Activated CD4-positive, alpha-beta T cell treated with anti-CD3 and anti-CD28 coated beads, Interleukin-2, Interleukin-6, amounts not matched to agents 100 ng/mL and 50 ng/mL, durations not matched to agents 16 hours and 8 hours (primary cell): ENCODE results near the gene RIPOR3.
A peak's percentile ranks its signal among the peaks of the same experiment; 100 is the strongest.
"Not testable (repeated sequence)": the region's sequence is repeated elsewhere in the genome, so short reads cannot be mapped to it uniquely, and the experiment has no call there.

ENCODE experiments used
- DNase-seq: peaks from one replicate; pipeline ENCODE4 v3.0.0-alpha.2; 2020

Gene RIPOR3

DNA sequence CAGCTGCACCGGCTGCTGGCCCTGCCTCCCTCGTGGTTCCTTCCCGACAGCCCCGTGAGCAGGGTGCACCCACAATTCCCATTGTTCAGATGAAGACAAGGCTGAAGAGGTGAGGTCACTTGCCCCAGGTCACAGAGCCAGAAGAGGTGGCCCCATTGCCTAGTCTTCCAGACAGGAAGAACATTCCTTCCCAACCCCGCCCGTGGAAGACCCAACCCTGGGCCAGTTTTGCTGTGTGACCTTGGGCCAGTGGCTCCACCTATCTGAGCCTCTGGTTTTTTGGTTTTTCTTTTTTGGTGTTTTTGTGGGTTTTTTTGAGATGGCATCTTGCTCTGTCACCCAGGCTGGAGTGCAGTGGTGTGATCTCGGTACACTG, 61.7 kb downstream of the RIPOR3 start:
- no peak for DNase-seq

DNA sequence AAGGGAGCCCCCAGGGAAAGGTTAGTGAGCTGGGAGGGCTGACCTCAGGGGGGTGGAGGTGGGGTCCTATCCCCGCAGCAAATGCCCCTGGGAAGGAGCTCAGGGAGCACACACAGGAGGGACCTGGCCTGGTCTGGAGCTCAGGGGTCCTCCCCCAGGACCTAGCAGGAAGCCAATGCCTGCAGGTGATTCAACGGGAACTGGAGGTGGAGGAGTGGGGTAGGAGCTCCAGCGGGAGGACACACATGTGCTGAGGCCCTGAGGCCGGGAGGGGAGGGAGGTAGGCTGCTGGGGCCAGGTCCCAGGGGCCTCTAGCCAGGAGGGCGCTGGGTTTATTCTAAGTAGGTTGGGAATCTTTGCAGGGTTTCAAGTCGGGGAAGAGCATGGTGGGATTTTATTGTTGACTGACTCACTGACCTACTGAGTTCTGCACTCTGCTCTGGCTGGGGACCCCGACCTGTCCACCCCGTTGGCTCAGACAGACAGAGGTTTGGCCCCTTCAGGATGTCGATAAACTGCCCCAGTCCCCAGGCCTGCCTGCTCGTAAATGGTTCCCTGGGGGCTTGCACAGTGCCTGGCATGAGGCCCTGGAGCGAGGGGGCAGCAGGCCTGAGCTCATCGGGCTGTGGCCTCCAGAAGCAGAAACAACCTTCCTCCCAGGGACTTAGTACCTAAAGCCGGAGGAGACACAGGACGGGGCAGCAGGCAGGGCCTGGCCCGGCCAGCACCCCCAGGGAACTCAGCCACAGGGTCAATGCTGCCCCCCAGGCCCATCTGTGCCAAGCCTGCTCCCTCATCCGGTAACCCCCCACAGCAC, 62.3 kb downstream of the RIPOR3 start:
- no peak for DNase-seq

- no peak for DNase-seq
These were observed 63.0 kb downstream of the RIPOR3 start for GRCh38 chr20:50628332-50628731.

- no peak for DNase-seq
These were observed 63.6 kb downstream of the RIPOR3 start for GRCh38 chr20:50627747-50628146.

DNA sequence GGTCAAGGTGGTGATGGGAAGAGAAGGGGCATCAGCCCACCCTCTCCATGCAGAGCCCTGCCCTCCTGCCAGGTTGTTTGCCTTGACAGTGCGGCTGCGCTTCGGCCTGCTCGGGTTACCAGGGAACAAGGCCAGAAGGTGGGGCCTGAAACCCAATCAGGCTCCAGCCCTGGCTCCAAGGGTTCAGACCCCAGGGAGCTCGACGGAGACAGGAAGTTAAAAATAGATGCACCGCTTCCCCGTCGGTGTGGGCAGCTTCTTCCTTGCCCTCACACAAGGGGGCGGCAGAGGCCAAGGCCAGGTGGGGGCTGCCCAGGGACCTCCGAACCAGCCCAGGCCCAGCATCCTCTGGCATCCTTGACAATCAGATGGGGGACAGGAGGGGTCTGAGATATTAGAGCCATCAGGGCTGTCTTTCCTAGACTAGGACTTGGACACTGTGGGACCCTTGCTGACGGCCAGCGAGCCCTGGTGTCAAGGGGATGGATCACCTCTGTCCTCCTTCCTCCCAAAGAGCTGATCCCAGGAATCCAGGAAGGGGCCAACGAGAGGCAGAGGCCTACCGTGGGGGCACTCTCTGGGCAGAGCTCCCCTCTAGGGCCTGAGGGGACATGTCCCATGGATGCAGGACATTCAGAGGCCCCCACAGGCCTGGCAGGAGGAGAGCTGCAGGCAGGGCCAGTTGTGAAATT, 65.2 kb downstream of the RIPOR3 start:
- peak; percentile 30 for DNase-seq

DNA sequence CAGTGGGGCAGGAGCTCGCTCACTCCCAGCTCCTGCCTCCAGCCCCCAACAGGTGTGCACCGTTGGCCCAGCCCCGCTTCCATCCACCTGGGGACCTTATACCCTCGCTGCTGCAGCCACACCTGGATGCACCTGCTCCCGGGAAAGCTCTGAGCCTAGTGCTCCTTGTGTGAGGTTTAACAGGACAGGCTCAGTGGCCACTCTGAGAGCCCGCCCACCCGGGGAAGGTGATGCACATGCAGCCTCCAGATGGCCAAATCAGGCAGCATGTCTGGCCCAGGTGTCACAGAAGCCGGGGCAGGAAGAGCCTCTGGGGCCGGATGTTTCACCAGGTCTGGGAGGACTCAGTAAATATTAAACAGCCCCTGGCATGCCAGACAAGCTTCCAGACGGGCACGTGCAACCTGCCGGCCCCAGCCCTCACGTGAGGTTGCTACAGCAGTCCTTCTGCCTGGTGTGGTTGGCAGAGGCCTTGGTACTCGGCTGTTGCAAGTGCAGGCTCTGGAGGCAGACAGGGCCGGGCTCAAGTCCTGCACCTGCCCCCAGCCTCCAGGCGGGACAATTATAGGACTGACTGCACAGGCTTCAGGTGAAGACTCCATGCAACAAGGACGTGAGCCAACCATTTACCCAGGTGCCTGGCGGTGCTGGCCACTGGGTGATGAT, 66.9 kb downstream of the RIPOR3 start:
- DNase-seq, result no peak

- DNase-seq, result no peak
These were observed 70.2 kb downstream of the RIPOR3 start for GRCh38 chr20:50621068-50621665.

DNA sequence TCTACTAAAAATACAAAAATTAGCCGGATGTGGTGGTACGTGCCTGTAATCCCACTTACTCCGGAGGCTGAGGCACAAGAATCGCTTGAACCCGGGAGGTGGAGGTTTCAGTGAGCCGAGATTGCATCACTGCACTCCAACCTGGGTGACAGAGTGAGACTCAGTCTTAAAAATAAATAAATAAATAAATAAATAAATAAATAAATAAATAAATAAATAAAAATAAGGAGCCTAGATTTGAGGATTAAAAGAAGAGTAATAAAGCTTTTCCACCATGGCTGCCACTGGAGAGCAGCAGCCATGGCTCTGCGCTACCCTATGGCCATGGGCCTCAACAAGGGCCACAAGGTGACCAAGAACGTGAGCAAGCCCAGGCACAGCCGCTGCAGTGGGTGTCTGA, 70.9 kb downstream of the RIPOR3 start:
- DNase-seq, result not testable (repeated sequence)

- no peak for DNase-seq
These were observed 72.8 kb downstream of the RIPOR3 start for GRCh38 chr20:50618537-50618936.

GRCh38 chr20:50617022-50617421, 74.3 kb downstream of the RIPOR3 start:
- no peak for DNase-seq

- DNase-seq, result no peak
These were observed 75.9 kb downstream of the RIPOR3 start for GRCh38 chr20:50615407-50615806.

DNA sequence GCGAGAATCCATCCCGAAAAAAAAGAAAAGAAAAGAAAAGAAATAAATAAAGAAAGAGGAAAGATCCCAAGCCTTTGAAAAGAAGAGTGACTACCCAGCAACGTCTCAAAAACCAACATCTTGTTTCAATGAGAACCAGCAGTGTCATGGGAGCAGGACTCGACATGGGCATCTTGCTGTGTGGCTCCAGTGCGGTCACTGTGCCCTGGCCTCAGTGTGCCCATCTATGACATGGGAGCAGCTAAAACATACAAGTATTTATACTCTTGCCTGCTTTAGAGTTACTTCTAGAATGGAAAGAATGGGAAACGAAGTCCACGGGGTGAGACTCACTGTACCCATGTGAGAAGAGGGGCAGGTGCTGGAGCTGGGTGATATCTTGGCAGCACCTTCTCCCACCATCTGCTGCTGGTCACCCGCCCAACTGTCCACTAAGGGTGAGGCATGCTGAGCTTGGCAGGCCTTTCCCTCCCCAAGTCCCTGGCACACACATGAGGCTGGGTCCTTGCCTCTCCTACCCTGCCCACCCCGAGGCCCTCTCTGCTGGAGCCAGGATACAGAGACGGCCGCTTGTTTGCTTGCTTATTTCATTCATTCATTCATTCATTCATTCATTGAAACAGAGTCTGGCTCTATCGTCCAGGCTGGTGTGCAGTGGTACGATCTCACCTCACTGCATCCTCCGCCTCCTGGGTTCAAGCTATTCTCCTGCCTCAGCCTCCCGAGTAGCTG, 77.7 kb downstream of the RIPOR3 start:
- no peak for DNase-seq

DNA sequence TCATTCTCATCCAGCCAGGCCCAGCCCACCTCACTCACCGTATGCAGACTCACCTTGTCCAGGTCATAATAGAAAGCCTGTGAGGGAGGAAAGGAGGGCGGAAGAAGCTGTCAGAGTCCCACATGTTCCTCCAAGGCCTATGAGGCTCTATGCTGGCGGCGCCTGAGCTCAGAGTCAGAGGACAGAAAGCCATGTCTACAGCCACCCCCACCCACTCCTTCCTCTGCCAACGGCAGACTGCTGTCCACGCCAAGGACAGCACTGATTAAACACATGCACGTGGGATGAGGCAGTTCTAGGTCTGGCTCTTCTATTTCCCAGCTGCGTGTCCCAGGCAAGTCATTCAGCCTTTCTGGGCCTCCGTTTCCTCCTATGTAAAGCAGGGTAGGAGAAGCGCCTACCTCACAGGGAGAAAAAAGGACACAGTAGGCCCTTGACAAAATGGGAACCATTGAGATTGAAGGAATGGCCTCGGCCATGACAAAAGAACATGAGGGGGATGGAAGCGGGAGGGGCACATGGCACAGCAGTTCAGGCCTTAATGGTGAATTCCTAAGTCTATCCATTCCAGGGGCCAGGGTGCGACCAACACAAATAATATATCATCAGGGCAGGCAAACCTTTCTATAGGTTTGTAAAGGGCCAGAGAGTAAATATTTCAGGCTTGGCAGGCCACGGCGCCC, 80.1 kb downstream of the RIPOR3 start:
- DNase-seq, result no peak

- DNase-seq, result no peak
These were observed 81.1 kb downstream of the RIPOR3 start for GRCh38 chr20:50610212-50610718.

DNA sequence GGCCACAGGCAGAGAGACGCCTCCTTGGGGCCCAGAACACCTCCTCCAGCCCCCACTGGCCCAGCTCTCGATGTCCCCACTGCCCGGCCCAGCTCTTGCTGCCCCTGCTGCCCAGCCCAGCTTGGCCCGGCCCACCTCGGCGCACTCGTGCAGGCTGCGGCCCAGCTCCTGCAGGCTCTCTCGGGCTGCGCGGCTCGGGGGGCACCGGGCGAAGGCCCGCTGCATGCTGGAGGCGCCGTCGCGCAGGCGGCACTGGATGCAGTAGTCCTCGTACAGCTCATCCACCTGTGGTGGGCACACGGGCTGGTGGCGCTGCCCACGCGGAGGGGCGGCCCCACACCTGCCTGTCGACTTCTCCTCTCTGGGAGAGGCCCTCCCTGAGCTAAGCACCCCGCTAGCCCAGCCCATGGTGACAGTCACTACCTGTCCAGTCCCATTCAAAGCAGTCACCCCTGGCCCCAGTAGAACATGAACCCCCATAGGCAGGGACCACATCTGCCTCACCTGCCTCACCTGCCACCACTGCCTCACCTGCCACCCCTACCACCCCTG, 81.8 kb downstream of the RIPOR3 start:
- no peak for DNase-seq

- no peak for DNase-seq
These were observed 82.6 kb downstream of the RIPOR3 start for GRCh38 chr20:50608750-50609104.

DNA sequence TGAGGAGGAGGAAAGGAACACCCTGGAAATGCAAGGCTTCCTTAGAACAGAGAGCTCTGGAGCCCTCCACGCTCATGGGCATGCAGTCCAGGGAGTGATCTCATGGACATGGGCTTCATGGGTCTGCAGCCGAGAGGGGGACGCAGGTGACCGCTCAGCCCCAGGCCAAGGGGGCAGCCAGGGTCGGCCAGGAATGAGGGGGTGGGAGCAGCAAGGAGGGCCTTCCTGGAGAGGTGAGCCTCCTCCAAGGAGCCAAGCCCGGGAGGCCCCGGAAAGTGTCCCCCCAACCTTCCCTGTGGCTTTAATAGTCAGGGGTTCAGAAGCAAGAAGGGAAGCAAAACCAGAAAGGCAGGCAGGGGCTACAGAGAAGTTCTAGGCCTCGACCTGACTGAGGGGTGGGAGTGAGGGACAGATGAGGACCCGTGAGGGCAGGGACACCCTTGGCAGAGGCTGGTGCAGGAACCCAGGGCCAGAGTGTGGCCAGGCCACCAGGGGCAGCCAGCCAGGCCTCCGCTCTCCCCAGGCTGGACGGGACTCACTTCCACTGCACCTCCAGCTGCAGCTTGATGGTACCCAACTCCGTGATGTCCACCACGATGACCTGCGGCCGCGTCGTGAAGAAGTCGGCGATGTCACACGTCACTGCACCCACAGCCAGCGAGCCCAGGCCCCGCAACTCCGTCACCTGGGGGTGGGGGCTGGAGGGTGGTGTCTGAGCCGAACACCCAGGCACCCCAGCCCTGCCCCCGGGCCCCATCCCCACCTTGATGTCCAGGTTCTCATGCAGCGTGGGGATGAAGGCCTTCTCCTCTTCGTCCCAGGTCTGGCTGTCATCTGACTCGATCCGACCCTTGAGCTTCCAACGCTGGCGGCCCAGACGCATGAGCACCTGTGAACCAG, 83.2 kb downstream of the RIPOR3 start:
- DNase-seq, result no peak

- DNase-seq, result no peak
These were observed 83.9 kb downstream of the RIPOR3 start for GRCh38 chr20:50607436-50607835.

DNA sequence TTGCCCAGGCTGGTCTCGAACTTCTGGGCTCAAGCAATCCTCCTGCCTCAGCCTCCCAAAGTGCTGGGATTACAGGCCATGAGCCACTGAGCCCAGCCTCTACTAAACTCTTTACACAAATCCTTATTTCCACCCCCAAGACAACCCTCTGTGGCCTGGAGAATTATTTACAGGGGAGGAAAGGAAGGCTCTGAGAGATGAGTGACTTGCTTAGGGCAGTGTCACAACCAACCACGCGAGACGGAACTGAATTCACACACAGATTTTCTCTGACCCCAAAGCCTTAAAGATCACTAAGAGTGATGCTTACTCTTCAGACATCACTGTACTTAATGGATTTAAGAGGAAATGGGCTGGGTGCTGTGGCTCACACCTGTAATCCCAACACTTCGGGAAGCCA, 86.2 kb downstream of the RIPOR3 start:
- DNase-seq, result no peak

GRCh38 chr20:50604451-50604850, 86.9 kb downstream of the RIPOR3 start:
- no peak for DNase-seq
